Measurements from ENCODE around the gene DGCR6.

GRCh38 chr22:18933914-18934313 lies 27.8 kb downstream of the DGCR6 start:
- no peak for TF ChIP-seq CTCF (conservative IDR thresholded peaks at IDR 0.05)
- TF ChIP-seq EZH2 (IDR thresholded peaks at IDR 0.05; ENCODE audit: low read depth) = no peak

All from PC-9 (cell line).